Neutrophil (primary cell): ENCODE results near the gene SMS.
A peak's percentile ranks its signal among the peaks of the same experiment; 100 is the strongest.

Source experiments
- H3K27ac ChIP-seq: fragments of 200-600 bp; sonication (generic); 2 replicates; pipeline ENCODE4 v1.5.1; 2016; ENCODE audit warnings: mild to moderate bottlenecking, moderate library complexity
- H3K27me3 ChIP-seq: fragments of 200-600 bp; sonication (generic); 2 replicates; pipeline ENCODE4 v1.6.0; 2016; ENCODE audit warnings: mild to moderate bottlenecking
- H3K36me3 ChIP-seq: fragments of 200-600 bp; sonication (generic); 2 replicates; pipeline ENCODE4 v1.5.1; 2017
- H3K4me1 ChIP-seq, 2 experiments: fragments of 200-600 bp in 1 of 2; sonication (generic) in 1 of 2; 1 replicate in 1 of 2; 2 replicates in 1 of 2; pipeline versions ENCODE4 v1.5.1 to v1.6.1; 2013 to 2016; ENCODE audit warnings: low read depth in 1 of 2, low read length in 1 of 2, mild to moderate bottlenecking in 1 of 2, moderate library complexity in 1 of 2; ENCODE audit not compliant: control insufficient read depth in 1 of 2, insufficient read depth in 1 of 2
- H3K4me3 ChIP-seq, 2 experiments: fragments of 200-600 bp in 1 of 2; sonication (generic) in 1 of 2; 1 replicate in 1 of 2; 2 replicates in 1 of 2; pipeline ENCODE4 v1.5.1; 2013 to 2016; ENCODE audit warnings: low read depth in 1 of 2, low read length in 1 of 2, mild to moderate bottlenecking in 1 of 2, moderate library complexity in 1 of 2
- H3K9me3 ChIP-seq: fragments of 200-600 bp; sonication (generic); 2 replicates; pipeline ENCODE4 v1.5.1; 2016
- TF ChIP-seq, protein P1 (sequence below): fragments of 200-600 bp; sonication (generic); IDR thresholded peaks from 2 replicates; pipeline ENCODE4 v1.5.1; 2016; ENCODE audit warnings: antibody characterized with exemption

The SMS gene

DNA sequence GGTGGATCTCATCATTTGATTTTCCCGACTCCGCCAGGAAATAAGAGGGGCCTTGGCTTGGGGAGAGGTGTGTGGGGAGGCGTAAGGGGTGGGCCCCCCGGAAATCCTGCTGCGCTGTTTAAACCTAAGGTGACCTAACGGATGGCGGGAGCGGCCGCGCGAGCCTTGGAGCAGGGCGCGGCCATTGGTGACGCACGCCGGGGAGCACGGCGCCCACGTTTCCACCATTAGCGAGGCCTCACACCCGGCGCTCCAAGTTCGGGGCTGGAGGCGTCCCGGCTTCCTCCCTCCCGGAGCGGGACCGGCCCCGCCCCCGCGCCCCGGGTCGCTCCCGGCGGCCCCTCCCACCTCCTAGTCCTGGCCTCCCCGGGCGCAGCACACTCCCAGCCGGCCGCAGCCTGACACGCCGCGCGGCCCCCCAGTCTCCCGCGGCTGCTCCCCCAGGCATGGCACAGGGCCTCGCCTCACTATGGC, at the start of gene SMS:
Gene SMS (plus strand): TSS at position 354 of the 474 bp plus-strand sequence. CDS start 116 bp downstream, at position 470.
- no peaks in the 10 kb centered on the region for H3K36me3 ChIP-seq
- TF ChIP-seq, protein P1, sequence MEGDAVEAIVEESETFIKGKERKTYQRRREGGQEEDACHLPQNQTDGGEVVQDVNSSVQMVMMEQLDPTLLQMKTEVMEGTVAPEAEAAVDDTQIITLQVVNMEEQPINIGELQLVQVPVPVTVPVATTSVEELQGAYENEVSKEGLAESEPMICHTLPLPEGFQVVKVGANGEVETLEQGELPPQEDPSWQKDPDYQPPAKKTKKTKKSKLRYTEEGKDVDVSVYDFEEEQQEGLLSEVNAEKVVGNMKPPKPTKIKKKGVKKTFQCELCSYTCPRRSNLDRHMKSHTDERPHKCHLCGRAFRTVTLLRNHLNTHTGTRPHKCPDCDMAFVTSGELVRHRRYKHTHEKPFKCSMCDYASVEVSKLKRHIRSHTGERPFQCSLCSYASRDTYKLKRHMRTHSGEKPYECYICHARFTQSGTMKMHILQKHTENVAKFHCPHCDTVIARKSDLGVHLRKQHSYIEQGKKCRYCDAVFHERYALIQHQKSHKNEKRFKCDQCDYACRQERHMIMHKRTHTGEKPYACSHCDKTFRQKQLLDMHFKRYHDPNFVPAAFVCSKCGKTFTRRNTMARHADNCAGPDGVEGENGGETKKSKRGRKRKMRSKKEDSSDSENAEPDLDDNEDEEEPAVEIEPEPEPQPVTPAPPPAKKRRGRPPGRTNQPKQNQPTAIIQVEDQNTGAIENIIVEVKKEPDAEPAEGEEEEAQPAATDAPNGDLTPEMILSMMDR = no peak
- peaks cover 7 to 10% of the 10 kb centered on the region in 2 experiments for H3K4me1 ChIP-seq
- H3K9me3 ChIP-seq = no peaks in the 10 kb centered on the region
- peak within 1 kb of the TSS; percentile 48 for H3K27ac ChIP-seq
- H3K27me3 ChIP-seq = no peaks in the 10 kb centered on the region
- peak within 1 kb of the TSS; percentile 63 to 64 for H3K4me3 ChIP-seq

DNA sequence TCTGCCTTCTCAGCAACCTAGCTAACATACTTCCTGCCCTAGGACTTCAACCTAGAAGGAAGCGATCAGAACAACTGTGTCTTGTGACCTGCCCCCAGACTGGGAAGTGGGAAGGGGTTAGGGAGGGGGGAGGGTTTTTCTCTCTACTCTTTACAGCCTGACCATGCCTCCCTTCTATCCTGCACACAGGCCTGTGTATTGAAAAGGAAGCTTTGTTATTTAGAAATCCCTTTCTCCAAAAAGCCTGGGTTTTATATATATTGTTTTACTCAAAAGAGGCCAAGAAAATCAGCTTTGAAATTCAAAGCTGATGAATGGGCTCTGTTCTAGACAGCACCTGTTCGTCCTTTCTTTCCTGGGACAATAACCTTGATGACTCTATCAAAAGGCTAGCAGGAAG, 35.2 kb upstream of the SMS start:
- no peaks in the 10 kb centered on the region for H3K4me1 ChIP-seq
- no peaks in the 10 kb centered on the region for H3K36me3 ChIP-seq
- no peaks in the 10 kb centered on the region for H3K9me3 ChIP-seq
- H3K27me3 ChIP-seq = no peaks in the 10 kb centered on the region
- no peak overlapping the region for H3K4me3 ChIP-seq
- no peak overlapping the region for H3K27ac ChIP-seq
- TF ChIP-seq, protein P1 = no peak

DNA sequence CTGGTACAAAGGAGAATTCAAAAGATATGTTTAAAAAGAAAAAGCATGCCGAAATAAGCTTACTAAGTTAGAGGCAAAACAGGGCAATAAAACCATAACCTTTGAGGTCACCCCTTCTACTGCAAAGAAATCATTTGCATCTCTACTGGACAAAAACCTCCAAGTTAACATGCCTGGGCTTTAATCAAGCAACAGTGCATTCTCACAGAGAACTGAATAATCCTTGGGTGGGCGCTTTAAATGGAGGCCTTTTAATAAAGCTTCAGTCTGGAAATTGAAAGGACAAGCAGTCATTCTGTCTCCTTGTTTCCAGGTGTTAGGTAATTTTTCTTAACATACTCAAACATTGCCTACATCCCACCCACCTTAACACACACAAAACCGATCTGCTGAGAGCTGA, 34.6 kb upstream of the SMS start:
- H3K27ac ChIP-seq = no peak overlapping the region
- TF ChIP-seq, protein P1 = no peak
- no peaks in the 10 kb centered on the region for H3K36me3 ChIP-seq
- no peaks in the 10 kb centered on the region for H3K27me3 ChIP-seq
- no peak overlapping the region for H3K4me3 ChIP-seq
- H3K9me3 ChIP-seq = no peaks in the 10 kb centered on the region
- no peaks in the 10 kb centered on the region for H3K4me1 ChIP-seq

DNA sequence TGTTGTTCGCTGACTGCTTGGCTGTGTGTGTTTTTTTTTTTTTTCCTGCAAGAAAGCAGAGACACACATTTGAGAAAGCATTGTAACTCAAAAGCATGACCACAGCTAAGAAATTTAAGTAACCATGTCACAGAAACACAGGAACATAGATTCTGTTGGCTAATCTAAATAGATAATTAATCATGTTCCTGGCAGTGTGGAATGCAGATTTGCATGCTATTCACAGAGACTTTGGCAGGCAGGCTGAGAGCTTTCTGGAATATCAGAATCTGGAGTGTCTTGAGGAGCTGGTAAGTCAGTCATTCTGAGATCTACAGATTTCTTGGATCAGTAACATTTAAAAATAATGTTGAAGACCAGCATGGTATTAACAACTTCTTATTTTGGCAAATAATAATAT, 33.2 kb upstream of the SMS start:
- H3K9me3 ChIP-seq = no peaks in the 10 kb centered on the region
- no peaks in the 10 kb centered on the region for H3K36me3 ChIP-seq
- TF ChIP-seq, protein P1 = no peak
- H3K4me3 ChIP-seq = no peak overlapping the region
- H3K27ac ChIP-seq = no peak overlapping the region
- no peaks in the 10 kb centered on the region for H3K27me3 ChIP-seq
- H3K4me1 ChIP-seq = no peaks in the 10 kb centered on the region

DNA sequence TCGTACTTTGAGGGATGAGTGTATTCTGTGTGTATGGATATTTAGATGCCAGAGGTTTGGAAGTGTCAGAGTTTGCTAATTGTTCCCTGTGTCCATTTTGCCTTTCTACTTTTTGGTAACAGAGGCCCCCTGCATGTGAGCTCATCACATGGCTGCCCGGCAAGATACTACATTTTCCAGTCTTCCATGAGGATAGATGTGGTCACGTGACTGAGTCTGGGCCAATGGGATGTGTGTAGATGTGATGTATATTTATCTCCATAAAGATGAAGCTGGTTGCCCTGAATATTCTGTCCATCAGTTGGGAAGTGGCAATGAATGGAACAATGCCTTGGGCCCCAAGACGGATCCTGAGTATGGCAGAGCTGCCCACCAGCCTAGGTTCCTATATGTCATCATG, 29.0 kb upstream of the SMS start:
- TF ChIP-seq, protein P1 = no peak
- Histone ChIP-seq H3K27me3 (no peaks in the 10 kb centered on the region), H3K27ac (no peak overlapping the region), H3K4me3 (no peak overlapping the region), H3K9me3 (no peaks in the 10 kb centered on the region), H3K4me1 (no peaks in the 10 kb centered on the region), H3K36me3 (no peaks in the 10 kb centered on the region)

DNA sequence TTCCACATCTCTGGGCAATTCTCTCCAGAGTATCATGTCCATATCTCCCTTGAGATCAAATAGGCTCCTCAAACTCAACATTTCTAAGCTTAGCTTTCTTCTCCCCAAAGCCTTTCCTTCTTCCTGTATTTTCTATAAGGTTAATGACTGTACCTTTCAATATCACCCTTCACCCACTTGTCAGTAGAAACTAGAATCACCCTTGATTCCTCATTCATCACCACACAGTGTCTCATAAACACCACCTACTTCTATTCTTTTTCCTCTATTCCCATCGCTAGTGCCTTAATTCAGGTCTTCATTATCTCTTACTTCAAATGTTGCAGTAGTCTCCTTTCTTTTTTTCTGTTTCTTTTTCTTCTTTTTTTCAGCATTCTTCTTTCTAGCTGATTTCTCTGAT, 28.3 kb upstream of the SMS start:
- no peak overlapping the region for H3K27ac ChIP-seq
- no peaks in the 10 kb centered on the region for H3K9me3 ChIP-seq
- H3K4me3 ChIP-seq = no peak overlapping the region
- no peaks in the 10 kb centered on the region for H3K36me3 ChIP-seq
- no peaks in the 10 kb centered on the region for H3K4me1 ChIP-seq
- TF ChIP-seq, protein P1 = no peak
- no peaks in the 10 kb centered on the region for H3K27me3 ChIP-seq
